Muscle of arm (tissue), 14 donors: ENCODE results near the gene KCNN2. TPM values are rescaled to one million over a fixed set of nuclear protein-coding genes. Genes with fewer than 3 reads are reported as not detected.

Source experiments
- DNase-seq: peaks from one replicate; pipeline ENCODE4 v3.0.0-alpha.2; 2013
- long read RNA-seq, 11 donors: transcript quantifications; one replicate each; lab custom pipeline, GENCODE V29; 2026
- polyA plus RNA-seq, 12 donors: library from polyadenylated mRNA; unstranded; fragments of 120-200 nt; gene quantifications; one replicate each; pipeline ENCODE4 v1.2.1, GENCODE V29; 2013; ENCODE audit not compliant: insufficient read length in 12 of 12

KCNN2 gene
- polyA plus RNA-seq, result 10 to 100 TPM in 6 of 12 donors, 1 to 10 TPM in 5, not detected in 1; 5.6 to 12.7 (median 10.2) TPM
- long read RNA-seq, donor 1, result 0 reads
- long read RNA-seq, donor 2, result 0 reads
- long read RNA-seq, donor 3, partial matches to known transcripts, result 0 of 1 reads
- long read RNA-seq, donor 3, other reads (novel, unspliced or antisense), result 0 of 1 reads
- long read RNA-seq, donor 4, partial matches to known transcripts, result 0 of 1 reads
- long read RNA-seq, donor 4, other reads (novel, unspliced or antisense), result 0 of 1 reads
- long read RNA-seq, donor 5, partial matches to known transcripts, result 0 of 3 reads
- long read RNA-seq, donor 5, other reads (novel, unspliced or antisense), result 0 of 3 reads
- long read RNA-seq, donor 6, result 0 reads
- long read RNA-seq, donor 7, partial matches to known transcripts, result 0 of 1 reads
- long read RNA-seq, donor 7, other reads (novel, unspliced or antisense), result 0 of 1 reads
- long read RNA-seq, donor 8, partial matches to known transcripts, result 0 of 4 reads
- long read RNA-seq, donor 8, other reads (novel, unspliced or antisense), result 0 of 4 reads
- long read RNA-seq, donor 9, partial matches to known transcripts, result 0 of 1 reads
- long read RNA-seq, donor 9, other reads (novel, unspliced or antisense), result 0 of 1 reads
- long read RNA-seq, donor 10, partial matches to known transcripts, result 0 of 2 reads
- long read RNA-seq, donor 10, other reads (novel, unspliced or antisense), result 0 of 2 reads
- long read RNA-seq, donor 11, partial matches to known transcripts, result 0 of 1 reads
- long read RNA-seq, donor 11, other reads (novel, unspliced or antisense), result 0 of 1 reads

GRCh38 chr5:114361724-114362196, at the start of gene KCNN2:
Gene KCNN2 (plus strand): TSS chr5:114362070. CDS start chr5:114362140, 70 bp downstream.
- peak; percentile 71 for DNase-seq

GRCh38 chr5:114312658-114313057, 49.2 kb upstream of the KCNN2 start:
- peak; percentile 21 for DNase-seq

- no peak for DNase-seq
Measured at GRCh38 chr5:114314061-114314460, 47.8 kb upstream of the KCNN2 start.

GRCh38 chr5:114316167-114316566, 45.7 kb upstream of the KCNN2 start:
- no peak for DNase-seq

- no peak for DNase-seq
Measured at GRCh38 chr5:114317751-114318150, 44.1 kb upstream of the KCNN2 start.

GRCh38 chr5:114319236-114319635, 42.6 kb upstream of the KCNN2 start:
- no peak for DNase-seq

GRCh38 chr5:114319821-114320220, 42.0 kb upstream of the KCNN2 start:
- DNase-seq, result no peak

- DNase-seq, result no peak
Measured at GRCh38 chr5:114324282-114324681, 37.6 kb upstream of the KCNN2 start.

GRCh38 chr5:114325541-114325940, 36.3 kb upstream of the KCNN2 start:
- no peak for DNase-seq

- no peak for DNase-seq
Measured at GRCh38 chr5:114327474-114327873, 34.4 kb upstream of the KCNN2 start.

GRCh38 chr5:114327987-114328386, 33.9 kb upstream of the KCNN2 start:
- no peak for DNase-seq

GRCh38 chr5:114330916-114331531, 30.8 kb upstream of the KCNN2 start:
- DNase-seq, result no peak

- no peak for DNase-seq
Measured at GRCh38 chr5:114332493-114332892, 29.4 kb upstream of the KCNN2 start.

- DNase-seq, result no peak
Measured at GRCh38 chr5:114332925-114333324, 28.9 kb upstream of the KCNN2 start.

- no peak for DNase-seq
Measured at GRCh38 chr5:114335391-114335790, 26.5 kb upstream of the KCNN2 start.

- no peak for DNase-seq
Measured at GRCh38 chr5:114339108-114339507, 22.8 kb upstream of the KCNN2 start.

- DNase-seq, result peak; percentile 19
Measured at GRCh38 chr5:114346181-114346580, 15.7 kb upstream of the KCNN2 start.

- no peak for DNase-seq
Measured at GRCh38 chr5:114355086-114355830, 6.6 kb upstream of the KCNN2 start.

- no peak for DNase-seq
Measured at GRCh38 chr5:114358329-114358728, 3.5 kb upstream of the KCNN2 start.

GRCh38 chr5:114360357-114360756, 1.5 kb upstream of the KCNN2 start:
- no peak for DNase-seq
